Thoracic aorta (tissue), 2 donors: ENCODE measurements around the gene KCND3. TPM values are rescaled to one million over a fixed set of nuclear protein-coding genes. Genes with fewer than 3 reads are reported as not detected.

Source experiments
- ATAC-seq: fragments of 150-250 bp; one replicate; pipeline ENCODE4 v1.8.0; 2017; ENCODE audit warnings: low read depth; ENCODE audit not compliant: insufficient number of reproducible peaks, low FRiP score
- DNase-seq: peaks from one replicate; pipeline ENCODE4 v3.0.0-alpha.2; 2020; ENCODE audit warnings: low spot score
- H3K27ac ChIP-seq, 2 donors: fragments of 200-600 bp; sonication (generic); 1 replicate in 1 of 2; 2 replicates in 1 of 2; pipeline ENCODE4 v1.5.1; 2016; ENCODE audit warnings: mild to moderate bottlenecking in 2 of 2, moderate library complexity in 2 of 2
- H3K27me3 ChIP-seq: fragments of 200-600 bp; sonication (generic); replicated peaks from 2 replicates; pipeline ENCODE4 v1.6.0; 2016; ENCODE audit warnings: mild to moderate bottlenecking; ENCODE audit not compliant: insufficient read depth
- H3K36me3 ChIP-seq: fragments of 200-600 bp; sonication (generic); one replicate; pipeline ENCODE4 v1.5.1; 2016
- H3K4me1 ChIP-seq, 2 donors: fragments of 200-600 bp; sonication (generic); 1 replicate in 1 of 2; 2 replicates in 1 of 2; pipeline versions ENCODE4 v1.5.1 to v1.6.0; 2016; ENCODE audit warnings: low read depth in 2 of 2, mild to moderate bottlenecking in 1 of 2; ENCODE audit not compliant: control insufficient read depth in 1 of 2
- H3K4me3 ChIP-seq: fragments of 200-600 bp; sonication (generic); 2 replicates; pipeline ENCODE4 v1.5.1; 2016; ENCODE audit warnings: mild to moderate bottlenecking
- H3K9me3 ChIP-seq: fragments of 200-600 bp; sonication (generic); 2 replicates; pipeline ENCODE4 v1.5.1; 2016
- total RNA-seq, 2 donors: library from RNA; depleted of rRNA; stranded (reverse); fragments of >200 nt; gene quantifications; one replicate each; pipeline versions ENCODE4 v1.1.0 to v1.2.3, GENCODE V29; 2016
- TF ChIP-seq, protein P1 (sequence below): fragments of 200-600 bp; sonication (generic); IDR thresholded peaks from one replicate; pipeline ENCODE4 v1.5.1; 2019; ENCODE audit warnings: antibody characterized with exemption

KCND3 gene
- total RNA-seq, 2 donors from 2014 or later, result 12.3 to 16.6 TPM

DNA sequence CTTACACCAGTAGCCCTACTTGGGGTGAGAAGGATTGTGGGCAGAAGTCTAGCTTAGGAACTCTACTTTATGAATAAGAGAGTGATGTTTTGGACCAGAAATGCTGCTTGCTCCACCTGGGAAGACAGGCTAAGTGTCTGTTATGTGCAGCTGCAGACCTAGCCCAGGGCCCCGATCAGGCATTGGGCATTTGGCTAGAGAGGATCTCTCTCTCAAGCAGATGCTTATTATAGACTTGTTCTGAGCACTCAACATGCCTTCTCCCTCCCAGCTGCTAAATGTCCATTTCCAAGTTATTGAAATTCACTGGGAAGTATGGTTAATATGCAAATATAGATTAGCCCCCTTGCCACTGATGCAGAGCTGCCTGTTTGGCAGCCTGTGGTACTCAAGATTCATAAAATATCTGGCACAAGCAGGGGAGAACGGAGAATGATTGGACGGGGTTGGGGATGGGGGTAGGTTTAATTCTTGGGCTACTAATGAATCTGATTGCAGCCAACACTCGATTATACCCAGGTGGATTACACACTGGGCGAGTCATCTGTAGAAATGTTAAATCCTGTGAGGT is 115.9 kb downstream of the KCND3 start:
- H3K27me3 ChIP-seq, result no peaks in the 10 kb centered on the region
- TF ChIP-seq, protein P1, sequence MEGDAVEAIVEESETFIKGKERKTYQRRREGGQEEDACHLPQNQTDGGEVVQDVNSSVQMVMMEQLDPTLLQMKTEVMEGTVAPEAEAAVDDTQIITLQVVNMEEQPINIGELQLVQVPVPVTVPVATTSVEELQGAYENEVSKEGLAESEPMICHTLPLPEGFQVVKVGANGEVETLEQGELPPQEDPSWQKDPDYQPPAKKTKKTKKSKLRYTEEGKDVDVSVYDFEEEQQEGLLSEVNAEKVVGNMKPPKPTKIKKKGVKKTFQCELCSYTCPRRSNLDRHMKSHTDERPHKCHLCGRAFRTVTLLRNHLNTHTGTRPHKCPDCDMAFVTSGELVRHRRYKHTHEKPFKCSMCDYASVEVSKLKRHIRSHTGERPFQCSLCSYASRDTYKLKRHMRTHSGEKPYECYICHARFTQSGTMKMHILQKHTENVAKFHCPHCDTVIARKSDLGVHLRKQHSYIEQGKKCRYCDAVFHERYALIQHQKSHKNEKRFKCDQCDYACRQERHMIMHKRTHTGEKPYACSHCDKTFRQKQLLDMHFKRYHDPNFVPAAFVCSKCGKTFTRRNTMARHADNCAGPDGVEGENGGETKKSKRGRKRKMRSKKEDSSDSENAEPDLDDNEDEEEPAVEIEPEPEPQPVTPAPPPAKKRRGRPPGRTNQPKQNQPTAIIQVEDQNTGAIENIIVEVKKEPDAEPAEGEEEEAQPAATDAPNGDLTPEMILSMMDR, result no peak
- DNase-seq (no peak), ATAC-seq (no peak)
- H3K36me3 ChIP-seq, result no peaks in the 10 kb centered on the region
- no peak overlapping the region for H3K4me3 ChIP-seq
- no peak overlapping the region for H3K27ac ChIP-seq
- no peaks in the 10 kb centered on the region for H3K9me3 ChIP-seq
- peaks cover 12 to 20% of the 10 kb centered on the region in 2 donors for H3K4me1 ChIP-seq

DNA sequence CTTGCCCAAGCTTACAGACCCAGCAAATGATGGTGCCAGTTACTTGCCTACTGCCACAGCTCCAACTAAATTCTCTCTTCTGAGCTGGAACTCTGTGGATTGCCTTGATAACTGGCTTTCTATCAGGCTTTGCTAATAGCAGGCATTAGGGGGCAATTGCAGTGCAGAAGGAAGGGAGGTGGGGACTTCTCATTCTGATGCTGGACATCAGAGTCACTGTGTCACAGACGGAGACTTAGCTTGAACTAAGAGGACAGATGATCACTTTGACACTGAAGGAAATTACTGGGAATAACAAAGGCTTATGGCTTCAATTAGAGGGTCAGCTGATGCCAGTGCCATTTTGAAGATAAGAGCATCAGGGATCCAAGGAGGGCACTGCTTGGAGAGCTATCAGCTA is 119.3 kb downstream of the KCND3 start:
- H3K27ac ChIP-seq, result no peak overlapping the region
- H3K9me3 ChIP-seq, result no peaks in the 10 kb centered on the region
- H3K36me3 ChIP-seq, result no peaks in the 10 kb centered on the region
- H3K4me1 ChIP-seq, result peaks cover 0 to 6% of the 10 kb centered on the region in 2 donors
- DNase-seq (no peak), ATAC-seq (no peak)
- TF ChIP-seq, protein P1, result no peak
- no peaks in the 10 kb centered on the region for H3K27me3 ChIP-seq
- no peak overlapping the region for H3K4me3 ChIP-seq

DNA sequence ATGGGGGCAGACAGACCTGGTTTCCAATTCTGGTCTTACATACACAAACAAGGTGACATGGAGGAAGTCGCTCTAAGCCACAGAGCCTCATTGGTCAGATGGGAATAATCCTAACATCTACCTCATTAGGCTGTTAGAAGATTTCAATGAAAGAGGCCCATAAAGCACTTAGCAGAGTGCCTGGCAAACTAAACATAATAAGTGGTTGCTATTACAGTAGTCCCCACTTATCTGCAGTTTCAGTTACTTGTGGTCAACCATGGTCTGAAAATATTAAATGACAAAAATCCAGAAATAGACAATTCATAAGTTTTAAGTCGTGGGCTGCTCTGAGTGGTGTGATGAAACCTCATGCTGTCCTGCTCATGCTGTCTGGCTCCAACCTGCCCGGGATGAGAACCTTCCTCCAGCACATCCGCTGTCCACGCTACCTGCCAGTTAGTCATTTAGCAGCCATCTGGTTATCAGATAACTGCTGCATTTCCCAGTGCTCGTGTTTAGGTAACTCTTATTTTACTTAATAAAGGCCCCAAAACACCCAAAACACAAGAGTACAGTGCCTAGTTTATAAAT is 121.5 kb downstream of the KCND3 start:
- Histone ChIP-seq H3K27me3 (no peaks in the 10 kb centered on the region), H3K27ac (no peak overlapping the region), H3K36me3 (no peaks in the 10 kb centered on the region), H3K9me3 (no peaks in the 10 kb centered on the region), H3K4me3 (no peak overlapping the region), H3K4me1 (no peaks in the 10 kb centered on the region)
- ATAC-seq (no peak), DNase-seq (no peak)
- TF ChIP-seq, protein P1, result no peak

DNA sequence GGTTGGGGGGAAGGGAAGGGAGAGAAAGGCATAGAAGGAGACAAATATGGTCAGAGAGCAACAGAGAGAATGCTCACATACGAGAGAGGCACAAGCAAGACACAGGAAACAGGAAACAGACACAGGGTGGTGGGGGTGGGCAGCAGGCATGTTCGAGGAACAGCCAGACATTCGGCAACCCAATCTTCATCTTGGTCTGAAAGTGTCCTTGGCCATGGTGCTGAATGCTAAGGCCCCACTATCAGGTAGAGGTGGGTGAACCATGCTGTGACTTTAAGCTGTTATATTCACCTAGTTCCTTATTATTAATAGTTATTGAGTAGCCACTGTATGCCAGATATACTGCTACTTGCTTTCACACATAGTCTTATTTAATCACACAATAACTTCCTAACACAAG is 124.6 kb downstream of the KCND3 start:
- H3K4me3 ChIP-seq, result no peak overlapping the region
- H3K9me3 ChIP-seq, result no peaks in the 10 kb centered on the region
- TF ChIP-seq, protein P1, result no peak
- H3K4me1 ChIP-seq, result no peaks in the 10 kb centered on the region
- H3K36me3 ChIP-seq, result no peaks in the 10 kb centered on the region
- ATAC-seq, result no peak
- H3K27ac ChIP-seq, result no peak overlapping the region
- H3K27me3 ChIP-seq, result no peaks in the 10 kb centered on the region
- DNase-seq, result no peak

DNA sequence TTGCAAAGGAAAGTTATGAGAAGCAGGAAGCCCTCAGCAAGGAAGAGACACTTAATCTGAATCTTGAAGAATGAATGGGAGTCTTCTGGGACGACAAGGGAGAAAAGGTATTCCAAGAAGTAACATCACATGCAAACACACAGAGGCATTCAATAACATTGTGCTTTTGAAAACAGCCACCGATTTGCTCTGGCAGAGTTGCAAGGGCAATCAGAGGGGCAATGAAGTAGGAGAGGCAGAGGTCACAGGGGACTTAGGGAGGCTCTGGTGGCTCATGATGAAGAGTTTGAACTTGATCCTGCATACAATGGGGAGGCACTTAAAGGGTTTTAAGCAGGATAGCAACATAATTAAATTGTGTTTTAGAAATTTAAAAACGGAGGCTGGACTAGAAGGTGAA is 126.1 kb downstream of the KCND3 start:
- no peak for ATAC-seq
- DNase-seq, result no peak
- Histone ChIP-seq H3K27me3 (no peaks in the 10 kb centered on the region), H3K27ac (no peak overlapping the region), H3K9me3 (no peaks in the 10 kb centered on the region), H3K4me3 (no peak overlapping the region), H3K4me1 (no peaks in the 10 kb centered on the region), H3K36me3 (no peaks in the 10 kb centered on the region)
- TF ChIP-seq, protein P1, result no peak
